Measurements from ENCODE around the gene USP6NL. TPM values are rescaled to one million over a fixed set of nuclear protein-coding genes. Genes with fewer than 3 reads are reported as not detected.

USP6NL gene
- total RNA-seq, 2 donors from 2014 or later: 13.9 to 28.4 TPM

DNA sequence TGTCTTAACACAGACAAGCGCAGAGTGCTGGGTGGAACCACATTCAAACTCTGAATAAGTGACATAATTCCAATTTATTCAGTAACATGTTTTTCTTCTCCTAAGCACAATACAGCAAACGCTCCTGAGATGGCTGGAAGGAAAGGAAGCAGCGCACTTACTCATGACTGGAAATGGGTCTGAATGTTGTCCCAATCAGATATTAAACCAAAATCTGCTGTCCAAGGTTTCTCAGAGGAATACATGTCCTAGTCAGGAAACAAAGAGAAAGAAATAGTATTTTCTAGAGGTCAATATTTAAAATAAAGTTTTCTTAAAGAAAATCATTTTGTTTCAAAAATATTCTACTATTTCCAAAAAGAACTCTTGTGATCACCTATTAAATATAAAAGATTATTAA lies 14.0 kb downstream of the USP6NL start:
- intact Hi-C loops (cut with DNase I): no loop called here

DNA sequence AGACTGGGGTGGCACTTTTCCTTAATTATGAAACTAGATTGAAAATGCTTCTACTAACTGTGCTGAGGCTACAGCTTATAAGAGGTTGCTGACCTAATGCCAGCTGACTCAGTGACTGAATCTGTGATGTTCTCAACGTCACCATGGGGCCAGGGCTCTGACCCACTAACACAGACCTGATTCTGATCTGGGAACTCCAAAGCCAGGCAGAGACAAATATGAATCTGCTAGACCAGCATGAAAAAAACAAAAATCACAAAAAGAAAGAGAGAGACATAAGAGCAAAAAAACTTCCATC lies 16.1 kb downstream of the USP6NL start:
- 64% methylated on average over 1 of the region's 1 CpG for WGBS
- Histone ChIP-seq H3K9me3 (no peaks in the 10 kb centered on the region), H3K27me3 (replicated peaks; ENCODE audit: insufficient read depth) (no peaks in the 10 kb centered on the region), H3K27ac (no peak overlapping the region), H3K36me3 (no peaks in the 10 kb centered on the region), H3K4me1 (replicated peaks) (no peaks in the 10 kb centered on the region), H3K4me3 (no peak overlapping the region)
- no peak for DNase-seq (ENCODE audit: low spot score)
- intact Hi-C loops (cut with DNase I): no loop called here
- TF ChIP-seq POLR2AphosphoS5 (IDR thresholded peaks at IDR 0.05): no peak
- TF ChIP-seq, protein P1, sequence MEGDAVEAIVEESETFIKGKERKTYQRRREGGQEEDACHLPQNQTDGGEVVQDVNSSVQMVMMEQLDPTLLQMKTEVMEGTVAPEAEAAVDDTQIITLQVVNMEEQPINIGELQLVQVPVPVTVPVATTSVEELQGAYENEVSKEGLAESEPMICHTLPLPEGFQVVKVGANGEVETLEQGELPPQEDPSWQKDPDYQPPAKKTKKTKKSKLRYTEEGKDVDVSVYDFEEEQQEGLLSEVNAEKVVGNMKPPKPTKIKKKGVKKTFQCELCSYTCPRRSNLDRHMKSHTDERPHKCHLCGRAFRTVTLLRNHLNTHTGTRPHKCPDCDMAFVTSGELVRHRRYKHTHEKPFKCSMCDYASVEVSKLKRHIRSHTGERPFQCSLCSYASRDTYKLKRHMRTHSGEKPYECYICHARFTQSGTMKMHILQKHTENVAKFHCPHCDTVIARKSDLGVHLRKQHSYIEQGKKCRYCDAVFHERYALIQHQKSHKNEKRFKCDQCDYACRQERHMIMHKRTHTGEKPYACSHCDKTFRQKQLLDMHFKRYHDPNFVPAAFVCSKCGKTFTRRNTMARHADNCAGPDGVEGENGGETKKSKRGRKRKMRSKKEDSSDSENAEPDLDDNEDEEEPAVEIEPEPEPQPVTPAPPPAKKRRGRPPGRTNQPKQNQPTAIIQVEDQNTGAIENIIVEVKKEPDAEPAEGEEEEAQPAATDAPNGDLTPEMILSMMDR (IDR thresholded peaks at IDR 0.05): no peak
- TF ChIP-seq POLR2A (IDR thresholded peaks at IDR 0.05): no peak

More for the DNA sequence above, 14.0 kb downstream of the USP6NL start:
- no peaks in the 10 kb centered on the region for H3K4me1 ChIP-seq (replicated peaks)
- DNase-seq (ENCODE audit: low spot score): no peak
- 92% methylated on average over 3 of the region's 3 CpGs for WGBS
- no peaks in the 10 kb centered on the region for H3K9me3 ChIP-seq
- no peak overlapping the region for H3K4me3 ChIP-seq
- no peaks in the 10 kb centered on the region for H3K27me3 ChIP-seq (replicated peaks; ENCODE audit: insufficient read depth)
- no peak for TF ChIP-seq POLR2AphosphoS5 (IDR thresholded peaks at IDR 0.05)
- TF ChIP-seq POLR2A (IDR thresholded peaks at IDR 0.05): no peak
- TF ChIP-seq, protein P1 (IDR thresholded peaks at IDR 0.05): no peak
- no peak overlapping the region for H3K27ac ChIP-seq
- no peaks in the 10 kb centered on the region for H3K36me3 ChIP-seq

DNA sequence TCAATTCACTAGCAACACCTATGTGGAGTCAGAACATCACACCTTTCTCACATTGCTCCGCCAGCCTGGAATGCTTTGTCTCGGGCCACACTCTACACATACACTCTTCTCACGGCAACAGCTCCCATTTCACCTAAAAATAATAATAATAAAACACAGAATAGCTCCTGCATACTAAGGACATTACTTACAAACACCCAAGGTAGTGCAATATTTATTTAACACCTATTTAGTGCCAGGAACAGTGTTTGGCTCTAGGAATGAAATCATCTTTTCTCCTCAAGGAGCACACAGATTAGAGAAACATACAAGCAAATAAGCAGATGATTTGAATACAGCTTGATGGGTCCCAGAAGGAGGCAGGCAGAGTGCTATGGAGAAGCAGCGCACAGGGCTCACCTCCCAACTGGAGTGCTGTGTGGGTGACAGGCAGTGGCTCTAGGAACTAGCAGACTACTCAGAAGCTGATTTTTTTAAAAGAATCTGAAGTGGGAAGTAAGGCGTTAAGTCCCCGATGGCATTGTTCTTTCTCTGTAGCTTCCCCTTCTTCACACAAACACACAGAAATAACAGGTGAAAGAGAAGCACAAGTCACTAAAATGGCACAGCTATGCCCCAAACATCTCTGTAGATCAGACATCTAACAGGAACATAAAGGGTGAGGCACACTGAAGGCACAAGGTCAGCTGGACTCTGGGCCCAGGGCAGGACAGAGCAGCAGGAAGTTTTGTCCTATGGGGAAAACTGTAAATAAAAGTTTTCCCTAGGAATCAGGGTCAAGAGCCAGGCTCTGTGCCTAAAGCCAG lies 16.7 kb downstream of the USP6NL start:
- intact Hi-C loops (cut with DNase I): no loop called here
- WGBS: 90% methylated on average over 6 of the region's 6 CpGs

DNA sequence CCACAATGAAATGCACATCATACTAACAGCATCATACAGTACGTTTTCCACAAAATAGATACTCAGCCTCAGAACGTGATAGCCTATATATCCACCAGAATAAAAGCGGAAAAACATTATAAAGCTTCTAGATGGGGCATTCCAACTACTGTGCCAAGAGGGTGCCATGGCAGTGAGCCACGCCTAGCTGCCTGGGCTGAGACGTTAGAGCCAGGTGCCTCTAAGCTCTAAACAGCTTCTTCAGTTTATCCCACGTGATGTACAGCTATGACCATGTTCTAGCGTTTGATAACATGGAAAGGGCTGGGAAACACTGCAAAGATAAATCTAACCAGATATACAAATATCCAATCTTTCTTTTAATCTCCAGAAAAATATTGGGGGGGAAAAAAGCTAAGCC lies 17.8 kb downstream of the USP6NL start:
- TF ChIP-seq, protein P1 (IDR thresholded peaks at IDR 0.05): no peak
- TF ChIP-seq POLR2AphosphoS5 (IDR thresholded peaks at IDR 0.05): no peak
- no peak for TF ChIP-seq POLR2A (IDR thresholded peaks at IDR 0.05)
- Histone ChIP-seq H3K9me3 (no peaks in the 10 kb centered on the region), H3K27me3 (replicated peaks; ENCODE audit: insufficient read depth) (no peaks in the 10 kb centered on the region), H3K27ac (no peak overlapping the region), H3K4me3 (no peak overlapping the region), H3K4me1 (replicated peaks) (no peaks in the 10 kb centered on the region), H3K36me3 (no peaks in the 10 kb centered on the region)
- DNase-seq (ENCODE audit: low spot score): no peak
- 79% methylated on average over 7 of the region's 7 CpGs for WGBS
- intact Hi-C loops (cut with DNase I): no loop called here

More for the DNA sequence above, 16.7 kb downstream of the USP6NL start:
- Histone ChIP-seq H3K9me3 (no peaks in the 10 kb centered on the region), H3K27me3 (replicated peaks; ENCODE audit: insufficient read depth) (no peaks in the 10 kb centered on the region), H3K4me1 (replicated peaks) (no peaks in the 10 kb centered on the region), H3K27ac (no peak overlapping the region), H3K4me3 (no peak overlapping the region), H3K36me3 (no peaks in the 10 kb centered on the region)
- TF ChIP-seq, protein P1 (IDR thresholded peaks at IDR 0.05): no peak
- no peak for TF ChIP-seq POLR2AphosphoS5 (IDR thresholded peaks at IDR 0.05)
- TF ChIP-seq POLR2A (IDR thresholded peaks at IDR 0.05): no peak
- no peak for DNase-seq (ENCODE audit: low spot score)

DNA sequence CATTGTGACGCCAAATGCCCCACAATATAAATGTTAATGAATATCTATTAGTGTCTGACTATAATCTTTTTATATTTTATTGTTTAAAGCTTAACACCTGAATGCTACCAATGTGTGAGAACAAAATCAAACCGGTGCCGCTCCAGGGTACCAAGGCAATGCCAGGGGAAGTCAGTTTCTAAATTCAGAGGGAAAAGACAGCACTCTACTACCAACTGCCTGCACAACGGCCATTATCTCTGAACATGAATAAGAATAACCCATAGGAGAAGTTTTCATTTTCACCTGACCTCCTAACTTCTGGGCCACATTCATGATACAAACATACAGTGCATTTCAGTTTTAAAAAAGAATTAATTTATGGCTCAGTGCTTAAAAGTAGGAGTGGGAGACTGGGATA lies 21.7 kb downstream of the USP6NL start:
- intact Hi-C loops (cut with DNase I): no loop called here

More for the DNA sequence above, 21.7 kb downstream of the USP6NL start:
- TF ChIP-seq POLR2AphosphoS5 (IDR thresholded peaks at IDR 0.05) (no peak), POLR2A (IDR thresholded peaks at IDR 0.05) (no peak)
- TF ChIP-seq, protein P1 (IDR thresholded peaks at IDR 0.05): no peak
- no peak overlapping the region for H3K4me3 ChIP-seq
- WGBS: 94% methylated on average over 4 of the region's 4 CpGs
- H3K9me3 ChIP-seq: no peaks in the 10 kb centered on the region
- no peaks in the 10 kb centered on the region for H3K36me3 ChIP-seq
- no peak for DNase-seq (ENCODE audit: low spot score)
- H3K27ac ChIP-seq: no peak overlapping the region
- H3K4me1 ChIP-seq (replicated peaks): no peaks in the 10 kb centered on the region
- H3K27me3 ChIP-seq (replicated peaks; ENCODE audit: insufficient read depth): no peaks in the 10 kb centered on the region
